IMR-90 (cell line): Measurements from ENCODE around the gene STARD13. TPM values are rescaled to one million over a fixed set of nuclear protein-coding genes. Genes with fewer than 3 reads are reported as not detected.

Experiments
- ATAC-seq: fragments of 200-7000 bp; cut with Tn5 transposase; 2 replicates; pipeline ENCODE4 v1.9.1; 2020; ENCODE audit warnings: low read depth, mild to moderate bottlenecking, moderate library complexity
- BruUV-seq: library from RNA; stranded (reverse); fragments of 400-500 nt; replicated peaks from 2 replicates; lab custom pipeline; 2021; lab: Mats Ljungman, UMichigan
- CTCF ChIA-PET: fragments of 300-600 bp; formaldehyde crosslinking; extraction: SDS; loops from one replicate; lab custom pipeline; 2021; ENCODE audit warnings: antibody characterized with exemption; lab: Yijun Ruan, JAX
- POLR2A ChIA-PET: fragments of 300-600 bp; sonication (Branson Sonifier 250); formaldehyde crosslinking; loops from one replicate; lab custom pipeline; 2022; ENCODE audit warnings: antibody characterized with exemption; ENCODE audit not compliant: unreplicated experiment; lab: Charles Lee
- DNase-seq: peaks from one replicate; pipeline ENCODE4 v3.0.0; 2013
- H2AFZ ChIP-seq: replicated peaks from 2 replicates; pipeline ENCODE3; 2013; ENCODE audit warnings: low read length, mild to moderate bottlenecking; ENCODE audit not compliant: poor library complexity
- H2AK5ac ChIP-seq: 2 replicates; pipeline ENCODE4 v1.6.1; 2013; ENCODE audit warnings: low read depth, low read length, inconsistent platforms
- H2AK9ac ChIP-seq: replicated peaks from 2 replicates; pipeline ENCODE3; 2013; ENCODE audit warnings: mild to moderate bottlenecking, low read depth, low read length, moderate library complexity; ENCODE audit not compliant: poor library complexity
- H2BK120ac ChIP-seq: 2 replicates; pipeline ENCODE4 v1.6.1; 2013; ENCODE audit warnings: low read depth, low read length, inconsistent platforms
- H2BK15ac ChIP-seq: 3 replicates; pipeline ENCODE4 v1.6.1; 2013; ENCODE audit warnings: low read depth, low read length, inconsistent platforms
- H2BK20ac ChIP-seq: 2 replicates; pipeline ENCODE4 v1.6.1; 2013; ENCODE audit warnings: low read depth, mild to moderate bottlenecking, inconsistent platforms, low read length, moderate library complexity
- H2BK5ac ChIP-seq: 2 replicates; pipeline ENCODE4 v1.6.1; 2013; ENCODE audit warnings: mild to moderate bottlenecking, low read depth, low read length, inconsistent platforms; ENCODE audit not compliant: poor library complexity, severe bottlenecking
- H3K14ac ChIP-seq: replicated peaks from 2 replicates; pipeline ENCODE4 v1.6.1; 2013; ENCODE audit warnings: low read depth, low read length, inconsistent platforms
- H3K18ac ChIP-seq: 2 replicates; pipeline ENCODE4 v1.6.1; 2013; ENCODE audit warnings: low read depth, low read length, control low read depth
- H3K23ac ChIP-seq: 2 replicates; pipeline ENCODE4 v1.6.1; 2013; ENCODE audit warnings: low read depth, low read length, inconsistent platforms
- H3K27ac ChIP-seq: 2 replicates; pipeline ENCODE4 v1.5.1; 2013; ENCODE audit warnings: mild to moderate bottlenecking, control low read depth, low read length; ENCODE audit not compliant: insufficient read depth
- H3K27me3 ChIP-seq: 2 replicates; pipeline ENCODE4 v1.6.1; 2013; ENCODE audit warnings: low read length; ENCODE audit not compliant: control insufficient read depth, insufficient read depth
- H3K36me3 ChIP-seq: 2 replicates; pipeline ENCODE4 v1.6.1; 2013; ENCODE audit warnings: low read length, mixed read lengths; ENCODE audit not compliant: control insufficient read depth, insufficient read depth
- H3K4ac ChIP-seq: 2 replicates; pipeline ENCODE4 v1.6.1; 2013; ENCODE audit warnings: low read depth, low read length, inconsistent platforms
- H3K4me1 ChIP-seq: 2 replicates; pipeline ENCODE4 v1.6.1; 2013; ENCODE audit warnings: low read length, mixed read lengths; ENCODE audit not compliant: control insufficient read depth, insufficient read depth
- H3K4me2 ChIP-seq: 2 replicates; pipeline ENCODE4 v1.6.1; 2013; ENCODE audit warnings: low read depth, mild to moderate bottlenecking, control low read depth, low read length, moderate library complexity
- H3K4me3 ChIP-seq: 2 replicates; pipeline ENCODE4 v1.5.1; 2013; ENCODE audit warnings: low read depth, mild to moderate bottlenecking, control low read depth, low read length, moderate library complexity; ENCODE audit not compliant: insufficient read depth
- H3K56ac ChIP-seq: 2 replicates; pipeline ENCODE4 v1.6.1; 2013; ENCODE audit warnings: low read length, inconsistent platforms; ENCODE audit not compliant: insufficient read depth; ENCODE audit errors: extremely low read depth
- H3K79me1 ChIP-seq, 2 experiments: 2 replicates each; pipeline ENCODE4 v1.6.1; 2013; ENCODE audit warnings: low read length in 2 of 2, inconsistent platforms in 1 of 2, low read depth in 1 of 2
- H3K9ac ChIP-seq: 2 replicates; pipeline ENCODE4 v1.6.1; 2013; ENCODE audit warnings: low read depth, low read length, control low read depth
- H3K9me1 ChIP-seq: 2 replicates; pipeline ENCODE4 v1.6.1; 2013; ENCODE audit warnings: low read length, inconsistent platforms; ENCODE audit not compliant: insufficient read depth
- H3K9me3 ChIP-seq: 2 replicates; pipeline ENCODE4 v1.6.1; 2013; ENCODE audit warnings: low read length; ENCODE audit not compliant: control insufficient read depth, insufficient read depth
- H4K20me1 ChIP-seq: 2 replicates; pipeline ENCODE4 v1.6.1; 2013; ENCODE audit warnings: low read length, inconsistent platforms; ENCODE audit not compliant: insufficient read depth
- H4K5ac ChIP-seq: 2 replicates; pipeline ENCODE4 v1.6.1; 2013; ENCODE audit warnings: mild to moderate bottlenecking, low read depth, low read length, control low read depth
- H4K8ac ChIP-seq, 2 experiments: 2 replicates each; pipeline ENCODE4 v1.6.1; 2013; ENCODE audit warnings: low read depth in 2 of 2, low read length in 2 of 2, control low read depth in 1 of 2, inconsistent platforms in 1 of 2
- H4K91ac ChIP-seq: 2 replicates; pipeline ENCODE4 v1.6.1; 2013; ENCODE audit warnings: low read depth, low read length, inconsistent platforms; ENCODE audit not compliant: insufficient read depth
- BHLHE40 ChIP-seq: fragments of 150-350 bp; IDR thresholded peaks from 2 replicates; pipeline ENCODE4 v1.6.1; 2016; ENCODE audit warnings: mild to moderate bottlenecking, low read depth, low read length
- CEBPB ChIP-seq: IDR thresholded peaks from 2 replicates; pipeline ENCODE4 v1.6.1; 2012; ENCODE audit warnings: low read depth, low read length, improper control_type of control experiment
- CHD1 ChIP-seq: IDR thresholded peaks from 2 replicates; pipeline ENCODE4 v1.6.1; 2012; ENCODE audit warnings: low read depth, low read length, improper control_type of control experiment
- FOS ChIP-seq: fragments of 150-350 bp; IDR thresholded peaks from 2 replicates; pipeline ENCODE4 v1.6.1; 2016; ENCODE audit warnings: low read depth, low read length
- MAFK ChIP-seq: IDR thresholded peaks from 2 replicates; pipeline ENCODE4 v1.6.1; 2012; ENCODE audit warnings: low read depth, low read length, improper control_type of control experiment
- MAZ ChIP-seq: IDR thresholded peaks from 2 replicates; pipeline ENCODE4 v1.6.1; 2012; ENCODE audit warnings: low read depth, mild to moderate bottlenecking, low read length, improper control_type of control experiment, moderate library complexity, borderline replicate concordance
- MXI1 ChIP-seq: IDR thresholded peaks from 2 replicates; pipeline ENCODE4 v1.6.1; 2012; ENCODE audit warnings: low read depth, mild to moderate bottlenecking, low read length, moderate library complexity, borderline replicate concordance
- NFE2L2 ChIP-seq: fragments of 150-350 bp; IDR thresholded peaks from 2 replicates; pipeline ENCODE4 v1.6.1; 2016; ENCODE audit warnings: low read depth, mild to moderate bottlenecking, low read length
- POLR2A ChIP-seq: IDR thresholded peaks from 2 replicates; pipeline ENCODE4 v1.6.1; 2012; ENCODE audit warnings: mild to moderate bottlenecking, low read depth, low read length
- RAD21 ChIP-seq: IDR thresholded peaks from 2 replicates; pipeline ENCODE4 v1.6.1; 2012; ENCODE audit warnings: low read length, improper control_type of control experiment
- RCOR1 ChIP-seq: IDR thresholded peaks from 2 replicates; pipeline ENCODE4 v1.6.1; 2012; ENCODE audit warnings: mild to moderate bottlenecking, low read length, improper control_type of control experiment; ENCODE audit not compliant: insufficient replicate concordance
- RFX5 ChIP-seq: IDR thresholded peaks from 2 replicates; pipeline ENCODE4 v1.8.0; 2012; ENCODE audit warnings: low read depth, mild to moderate bottlenecking, low read length, moderate library complexity
- SMC3 ChIP-seq: fragments of 150-350 bp; IDR thresholded peaks from 2 replicates; pipeline ENCODE4 v1.6.1; 2016; ENCODE audit warnings: low read depth, mild to moderate bottlenecking, antibody characterized with exemption, low read length, moderate library complexity
- WGBS, 2 experiments: methylation state at CpG; one replicate each; pipeline versions ENCODE4 v1.1.5 to v1.1.7; 2013; ENCODE audit warnings: missing lambda C conversion rate in 2 of 2; ENCODE audit not compliant: insufficient read length in 1 of 2; ENCODE audit errors: extremely low coverage in 2 of 2; 5-methylcytosine and 5-hydroxymethylcytosine counted together
- dilution Hi-C: fragments of 300-500 bp; cut with HindIII; formaldehyde crosslinking; loops from one replicate; pipeline ENCODE4 v1.14.3; 2018; ENCODE audit warnings: low sequenced_read_pairs; ENCODE audit not compliant: unreplicated experiment
- in situ Hi-C: fragments of 300-500 bp; cut with MboI; formaldehyde crosslinking; loops from 3 replicates; pipeline ENCODE4 v1.14.3; 2019; ENCODE audit warnings: low sequenced_read_pairs, inconsistent platforms, mixed read lengths
- intact Hi-C: fragments of 100-400 bp; cut with micrococcal nuclease; formaldehyde crosslinking; loops from 2 replicates; pipeline ENCODE4 v1.10.0; 2022
- polyA plus RNA-seq, 3 experiments: library from polyadenylated mRNA; depleted of rRNA; stranded (reverse); fragments of >200 nt; gene quantifications; 2 replicates each; pipeline ENCODE4 v1.2.3, GENCODE V29; 2012; ENCODE audit warnings: low replicate concordance in 1 of 3
- total RNA-seq: library from RNA; depleted of rRNA; stranded (reverse); fragments of >200 nt; gene quantifications from 2 replicates; pipeline ENCODE4 v1.2.3, GENCODE V29; 2012
- TF ChIP-seq, protein P1 (sequence below): fragments of 150-350 bp; IDR thresholded peaks from 2 replicates; pipeline ENCODE4 v1.6.1; 2016; ENCODE audit warnings: low read depth, mild to moderate bottlenecking, low read length, moderate library complexity, borderline replicate concordance
- TF ChIP-seq, protein P2 (sequence below): conservative IDR thresholded peaks from 2 replicates; pipeline ENCODE4 v1.5.1; 2012; ENCODE audit warnings: mild to moderate bottlenecking, low read depth, low read length, improper control_type of control experiment
- TF ChIP-seq, protein P3 (sequence below): fragments of 150-350 bp; IDR thresholded peaks from 2 replicates; pipeline ENCODE4 v1.6.1; 2017; ENCODE audit warnings: mild to moderate bottlenecking, antibody characterized with exemption, low read length, low read depth

STARD13 gene
- total and polyA plus RNA-seq, 2 of the 4 experiments (the other 2 are of a cell fraction) = 23.6 to 46.6 TPM

DNA sequence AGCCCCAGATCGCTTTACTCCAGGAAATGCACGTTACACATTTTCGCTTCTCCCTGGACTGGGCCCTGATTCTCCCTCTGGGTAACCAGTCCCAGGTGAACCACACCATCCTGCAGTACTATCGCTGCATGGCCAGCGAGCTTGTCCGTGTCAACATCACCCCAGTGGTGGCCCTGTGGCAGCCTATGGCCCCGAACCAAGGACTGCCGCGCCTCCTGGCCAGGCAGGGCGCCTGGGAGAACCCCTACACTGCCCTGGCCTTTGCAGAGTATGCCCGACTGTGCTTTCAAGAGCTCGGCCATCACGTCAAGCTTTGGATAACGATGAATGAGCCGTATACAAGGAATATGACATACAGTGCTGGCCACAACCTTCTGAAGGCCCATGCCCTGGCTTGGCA lies 224.7 kb downstream of the STARD13 start:
- Histone ChIP-seq H3K4me1 (no peaks in the 10 kb centered on the region), H4K8ac (no peak overlapping the region), H2AK9ac (no peak overlapping the region), H2BK20ac (no peak overlapping the region), H3K9me1 (no peaks in the 10 kb centered on the region), H3K4me2 (no peak overlapping the region), H4K91ac (no peak overlapping the region), H3K9me3 (no peaks in the 10 kb centered on the region), H3K27me3 (no peaks in the 10 kb centered on the region), H2BK15ac (no peak overlapping the region), H3K36me3 (no peaks in the 10 kb centered on the region), H3K18ac (no peak overlapping the region), H3K14ac (no peak overlapping the region), H2AK5ac (no peak overlapping the region), H3K4ac (no peak overlapping the region), H4K5ac (no peak overlapping the region), H3K9ac (no peak overlapping the region), H2BK5ac (no peak overlapping the region), H3K79me1 (no peaks in the 10 kb centered on the region), H2BK120ac (no peak overlapping the region), H4K20me1 (no peaks in the 10 kb centered on the region), H3K4me3 (no peak overlapping the region), H3K23ac (no peak overlapping the region), H3K56ac (no peak overlapping the region), H2AFZ (no peak overlapping the region), H3K27ac (no peak overlapping the region)
- no peak for ATAC-seq
- WGBS, 2 experiments = 93% methylated on average over 9 of the region's 15 CpGs; no CpG with 5 or more reads in 1 of the 2 experiments
- in situ Hi-C loops = no loop called here
- intact Hi-C loops = no loop called here
- POLR2A ChIA-PET = no interaction called here
- dilution Hi-C loops = no loop called here
- TF ChIP-seq, protein P1, sequence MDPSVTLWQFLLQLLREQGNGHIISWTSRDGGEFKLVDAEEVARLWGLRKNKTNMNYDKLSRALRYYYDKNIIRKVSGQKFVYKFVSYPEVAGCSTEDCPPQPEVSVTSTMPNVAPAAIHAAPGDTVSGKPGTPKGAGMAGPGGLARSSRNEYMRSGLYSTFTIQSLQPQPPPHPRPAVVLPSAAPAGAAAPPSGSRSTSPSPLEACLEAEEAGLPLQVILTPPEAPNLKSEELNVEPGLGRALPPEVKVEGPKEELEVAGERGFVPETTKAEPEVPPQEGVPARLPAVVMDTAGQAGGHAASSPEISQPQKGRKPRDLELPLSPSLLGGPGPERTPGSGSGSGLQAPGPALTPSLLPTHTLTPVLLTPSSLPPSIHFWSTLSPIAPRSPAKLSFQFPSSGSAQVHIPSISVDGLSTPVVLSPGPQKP = no peak
- TF ChIP-seq FOS (no peak), MAZ (no peak), NFE2L2 (no peak), CEBPB (no peak), RAD21 (no peak), CHD1 (no peak), RFX5 (no peak), RCOR1 (no peak), MAFK (no peak), SMC3 (no peak), POLR2A (no peak), MXI1 (no peak), BHLHE40 (no peak)
- TF ChIP-seq, protein P2, sequence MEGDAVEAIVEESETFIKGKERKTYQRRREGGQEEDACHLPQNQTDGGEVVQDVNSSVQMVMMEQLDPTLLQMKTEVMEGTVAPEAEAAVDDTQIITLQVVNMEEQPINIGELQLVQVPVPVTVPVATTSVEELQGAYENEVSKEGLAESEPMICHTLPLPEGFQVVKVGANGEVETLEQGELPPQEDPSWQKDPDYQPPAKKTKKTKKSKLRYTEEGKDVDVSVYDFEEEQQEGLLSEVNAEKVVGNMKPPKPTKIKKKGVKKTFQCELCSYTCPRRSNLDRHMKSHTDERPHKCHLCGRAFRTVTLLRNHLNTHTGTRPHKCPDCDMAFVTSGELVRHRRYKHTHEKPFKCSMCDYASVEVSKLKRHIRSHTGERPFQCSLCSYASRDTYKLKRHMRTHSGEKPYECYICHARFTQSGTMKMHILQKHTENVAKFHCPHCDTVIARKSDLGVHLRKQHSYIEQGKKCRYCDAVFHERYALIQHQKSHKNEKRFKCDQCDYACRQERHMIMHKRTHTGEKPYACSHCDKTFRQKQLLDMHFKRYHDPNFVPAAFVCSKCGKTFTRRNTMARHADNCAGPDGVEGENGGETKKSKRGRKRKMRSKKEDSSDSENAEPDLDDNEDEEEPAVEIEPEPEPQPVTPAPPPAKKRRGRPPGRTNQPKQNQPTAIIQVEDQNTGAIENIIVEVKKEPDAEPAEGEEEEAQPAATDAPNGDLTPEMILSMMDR = no peak
- TF ChIP-seq, protein P3, sequence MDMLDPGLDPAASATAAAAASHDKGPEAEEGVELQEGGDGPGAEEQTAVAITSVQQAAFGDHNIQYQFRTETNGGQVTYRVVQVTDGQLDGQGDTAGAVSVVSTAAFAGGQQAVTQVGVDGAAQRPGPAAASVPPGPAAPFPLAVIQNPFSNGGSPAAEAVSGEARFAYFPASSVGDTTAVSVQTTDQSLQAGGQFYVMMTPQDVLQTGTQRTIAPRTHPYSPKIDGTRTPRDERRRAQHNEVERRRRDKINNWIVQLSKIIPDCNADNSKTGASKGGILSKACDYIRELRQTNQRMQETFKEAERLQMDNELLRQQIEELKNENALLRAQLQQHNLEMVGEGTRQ = no peak
- no TSS peak for BruUV-seq
- CTCF ChIA-PET = no interaction called here
- DNase-seq = no peak
